ENCODE data around the gene TYMP.
"Not testable (repeated sequence)": the region's sequence is repeated elsewhere in the genome, so short reads cannot be mapped to it uniquely, and the experiment has no call there.

The TYMP gene

GRCh38 chr22:50537765-50538164, 8.0 kb upstream of the TYMP start:
- no peak for DNase-seq

- DNase-seq = no peak
Observed at GRCh38 chr22:50536226-50536625, 6.4 kb upstream of the TYMP start.

GRCh38 chr22:50535113-50535512, 5.3 kb upstream of the TYMP start:
- no peak for DNase-seq

GRCh38 chr22:50533856-50534711, 4.3 kb upstream of the TYMP start:
- not testable (repeated sequence) for DNase-seq

GRCh38 chr22:50532824-50533796, 3.3 kb upstream of the TYMP start:
- DNase-seq = no peak

GRCh38 chr22:50531962-50532674, 2.3 kb upstream of the TYMP start:
- DNase-seq = no peak

GRCh38 chr22:50531546-50531961, 1.7 kb upstream of the TYMP start:
- no peak for DNase-seq

GRCh38 chr22:50530877-50531545, 1.2 kb upstream of the TYMP start:
- DNase-seq = no peak

GRCh38 chr22:50530580-50530876, 716 bp upstream of the TYMP start:
- DNase-seq = no peak

- DNase-seq = no peak
Observed at GRCh38 chr22:50529416-50529896, 356 bp downstream of the TYMP start.

- no peak for DNase-seq
Observed at GRCh38 chr22:50528682-50529415, 963 bp downstream of the TYMP start.

- no peak for DNase-seq
Observed at GRCh38 chr22:50527921-50528681, 1.7 kb downstream of the TYMP start.

- DNase-seq = no peak
Observed at GRCh38 chr22:50526834-50527801, 2.7 kb downstream of the TYMP start.

- DNase-seq = peak; percentile 64
Observed at GRCh38 chr22:50526108-50526833, 3.5 kb downstream of the TYMP start.

- DNase-seq = no peak
Observed at GRCh38 chr22:50525858-50526107, 4.0 kb downstream of the TYMP start.

GRCh38 chr22:50525104-50525857, 4.5 kb downstream of the TYMP start, which contains the start of gene SCO2:
SCO2 (minus strand) TSS chr22:50525598; CDS start chr22:50524411, 1,187 bp downstream.
- DNase-seq = peak; percentile 91

GRCh38 chr22:50524676-50525103, 5.1 kb downstream of the TYMP start:
- DNase-seq = no peak
